Activated T-helper 17 cell treated with anti-CD3 and anti-CD28 coated beads, Interleukin-2, amount 50 U/mL, for 72 hours (primary cell): ENCODE data around the gene NFYB. TPM values are rescaled to one million over a fixed set of nuclear protein-coding genes. Genes with fewer than 3 reads are reported as not detected.
A peak's percentile ranks its signal among the peaks of the same experiment; 100 is the strongest.
"Not testable (repeated sequence)": the region's sequence is repeated elsewhere in the genome, so short reads cannot be mapped to it uniquely, and the experiment has no call there.

Source experiments
- ATAC-seq: fragments of 150-1000 bp; cut with Tn5 transposase; replicated peaks from 2 replicates; pipeline ENCODE4 v1.10.0; 2021; ENCODE audit warnings: mild to moderate bottlenecking, moderate library complexity
- H3K27ac Mint-ChIP-seq: one replicate; pipeline ENCODE4 v1.8.0; 2022; ENCODE audit warnings: mixed read lengths
- H3K27me3 Mint-ChIP-seq: one replicate; pipeline ENCODE4 v1.8.0; 2022; ENCODE audit warnings: mixed read lengths
- H3K36me3 Mint-ChIP-seq: one replicate; pipeline ENCODE4 v1.8.0; 2022; ENCODE audit warnings: low read depth, mild to moderate bottlenecking, mixed read lengths
- H3K4me1 Mint-ChIP-seq: one replicate; pipeline ENCODE4 v1.8.0; 2022; ENCODE audit warnings: mixed read lengths
- H3K4me3 Mint-ChIP-seq: one replicate; pipeline ENCODE4 v1.8.0; 2022; ENCODE audit warnings: mild to moderate bottlenecking, mixed read lengths
- H3K9me3 Mint-ChIP-seq: one replicate; pipeline ENCODE4 v1.8.0; 2022; ENCODE audit warnings: mixed read lengths
- total RNA-seq, 2 donors: library from RNA; stranded (reverse); gene quantifications; one replicate each; pipeline ENCODE4 v1.2.3, GENCODE V29; 2022

Gene NFYB
- 10 to 100 TPM in 1 of 2 donors, 1 to 10 TPM in 1; 8.9 to 15.1 TPM for total RNA-seq

DNA sequence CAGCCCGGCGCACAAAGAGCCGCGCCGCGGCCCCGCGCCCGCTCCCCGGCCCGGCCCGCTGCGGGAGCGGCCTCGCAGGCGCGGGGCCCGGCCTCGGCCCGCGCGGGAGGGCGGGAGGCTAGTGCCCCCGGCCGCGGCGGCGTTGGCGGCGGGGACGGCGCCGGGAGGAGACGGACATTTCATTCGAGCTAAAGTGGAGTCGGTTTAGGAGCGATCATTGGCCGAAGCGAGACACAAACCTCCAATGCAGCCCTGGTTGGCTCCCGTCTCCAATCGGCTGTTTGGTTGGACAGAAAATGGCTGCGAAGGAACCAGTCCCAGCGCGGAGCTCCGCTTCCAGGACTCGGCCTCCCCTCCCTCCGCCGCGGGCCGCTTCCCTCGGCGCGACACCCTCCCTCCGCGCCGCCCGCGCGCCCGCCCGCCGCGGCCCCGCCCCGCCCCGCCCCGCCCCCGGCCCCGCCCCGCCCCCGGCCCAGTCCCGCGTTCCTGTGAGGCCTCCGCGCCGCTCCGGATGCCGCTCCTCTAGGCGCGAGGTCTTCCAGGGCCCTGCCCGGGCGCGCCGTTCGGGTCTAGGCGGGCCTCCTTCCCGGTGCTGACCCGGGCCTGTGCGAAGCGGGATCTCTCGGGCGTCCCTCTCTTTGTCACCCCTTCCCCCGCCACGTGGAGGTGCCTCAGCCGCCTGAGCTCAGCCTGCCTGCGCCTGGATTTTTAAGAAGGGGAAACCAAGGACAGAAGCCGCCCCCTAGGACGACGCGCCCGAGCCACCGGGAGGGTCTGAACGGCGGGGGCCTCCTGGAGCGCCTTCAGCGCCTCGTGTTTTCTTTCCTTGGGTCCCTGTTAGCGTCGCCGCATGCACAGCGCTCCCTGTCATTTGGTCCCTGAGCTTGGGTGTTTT is at the start of gene NFYB:
NFYB (minus strand) TSS at position 309 of the 895 bp plus-strand sequence. CDS start 2,757 bp downstream, outside the sequence.
- no peaks in the 10 kb centered on the region for H3K9me3 Mint-ChIP-seq
- H3K4me3 Mint-ChIP-seq, result peak within 1 kb of the TSS; percentile 79
- peak; percentile 97 for ATAC-seq

GRCh38 chr12:104187446-104188155 is 49.6 kb upstream of the NFYB start:
- H3K27me3 Mint-ChIP-seq, result no peaks in the 10 kb centered on the region
- H3K4me1 Mint-ChIP-seq, result no peaks in the 10 kb centered on the region
- no peak overlapping the region for H3K4me3 Mint-ChIP-seq
- H3K27ac Mint-ChIP-seq, result no peak overlapping the region
- H3K36me3 Mint-ChIP-seq, result no peaks in the 10 kb centered on the region
- no peaks in the 10 kb centered on the region for H3K9me3 Mint-ChIP-seq
- no peak for ATAC-seq

More for the DNA sequence above, at the start of gene NFYB:
- Mint-ChIP-seq H3K4me1 (no peaks in the 10 kb centered on the region), H3K36me3 (no peaks in the 10 kb centered on the region), H3K27ac (peak within 1 kb of the TSS; percentile 65), H3K27me3 (peaks cover 4% of the 10 kb centered on the region)

- Mint-ChIP-seq H3K9me3 (no peaks in the 10 kb centered on the region), H3K4me3 (no peak overlapping the region), H3K27me3 (no peaks in the 10 kb centered on the region)
Measured at GRCh38 chr12:104183443-104183842, 45.4 kb upstream of the NFYB start.

GRCh38 chr12:104182621-104183378 is 44.8 kb upstream of the NFYB start:
- no peak for ATAC-seq
- Mint-ChIP-seq H3K36me3 (no peaks in the 10 kb centered on the region), H3K27me3 (no peaks in the 10 kb centered on the region), H3K4me3 (no peak overlapping the region), H3K27ac (no peak overlapping the region), H3K4me1 (peaks cover 3% of the 10 kb centered on the region), H3K9me3 (no peaks in the 10 kb centered on the region)

More at GRCh38 chr12:104183443-104183842, 45.4 kb upstream of the NFYB start:
- no peaks in the 10 kb centered on the region for H3K36me3 Mint-ChIP-seq
- H3K27ac Mint-ChIP-seq, result no peak overlapping the region
- ATAC-seq, result no peak
- H3K4me1 Mint-ChIP-seq, result no peaks in the 10 kb centered on the region

- H3K27me3 Mint-ChIP-seq, result no peaks in the 10 kb centered on the region
- H3K9me3 Mint-ChIP-seq, result no peaks in the 10 kb centered on the region
- no peak overlapping the region for H3K4me3 Mint-ChIP-seq
- H3K36me3 Mint-ChIP-seq, result no peaks in the 10 kb centered on the region
- peaks cover 6% of the 10 kb centered on the region for H3K4me1 Mint-ChIP-seq
- ATAC-seq, result no peak
- H3K27ac Mint-ChIP-seq, result no peak overlapping the region
Measured at GRCh38 chr12:104182144-104182543, 44.1 kb upstream of the NFYB start.

DNA sequence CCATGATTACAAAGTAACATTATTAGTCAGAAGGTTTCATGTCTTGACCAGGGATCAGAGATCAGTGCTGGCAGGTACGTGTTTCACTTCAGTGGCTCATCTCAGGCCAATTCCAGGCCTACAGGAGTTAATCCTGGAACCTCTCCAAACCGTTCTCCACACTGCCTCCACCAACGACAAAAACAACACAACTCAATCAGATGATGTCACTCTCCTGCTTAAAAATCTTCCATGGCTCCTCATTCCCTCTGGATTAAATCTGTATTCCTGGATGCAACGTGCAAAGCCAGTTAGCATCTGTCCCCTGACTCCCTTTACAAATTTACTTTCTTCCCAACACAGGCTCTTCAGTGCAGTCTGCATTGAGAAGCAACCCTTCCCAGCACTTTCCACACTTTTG is 43.3 kb upstream of the NFYB start:
- H3K4me3 Mint-ChIP-seq, result no peak overlapping the region
- no peaks in the 10 kb centered on the region for H3K36me3 Mint-ChIP-seq
- peaks cover 6% of the 10 kb centered on the region for H3K4me1 Mint-ChIP-seq
- no peak for ATAC-seq
- H3K9me3 Mint-ChIP-seq, result no peaks in the 10 kb centered on the region
- H3K27me3 Mint-ChIP-seq, result no peaks in the 10 kb centered on the region
- H3K27ac Mint-ChIP-seq, result no peak overlapping the region

- Mint-ChIP-seq H3K27me3 (no peaks in the 10 kb centered on the region), H3K9me3 (no peaks in the 10 kb centered on the region), H3K36me3 (no peaks in the 10 kb centered on the region), H3K4me3 (no peak overlapping the region), H3K27ac (no peak overlapping the region), H3K4me1 (peaks cover 6% of the 10 kb centered on the region)
- no peak for ATAC-seq
Measured at GRCh38 chr12:104180374-104180773, 42.4 kb upstream of the NFYB start.

GRCh38 chr12:104177663-104178501 is 39.9 kb upstream of the NFYB start:
- Mint-ChIP-seq H3K4me3 (no peak overlapping the region), H3K9me3 (no peaks in the 10 kb centered on the region), H3K27ac (peak overlapping the region; percentile 6), H3K27me3 (no peaks in the 10 kb centered on the region), H3K36me3 (no peaks in the 10 kb centered on the region), H3K4me1 (peaks cover 6% of the 10 kb centered on the region)
- ATAC-seq, result peak; percentile 80

- no peak for ATAC-seq
- Mint-ChIP-seq H3K9me3 (no peaks in the 10 kb centered on the region), H3K27ac (peak overlapping the region; percentile 6), H3K4me1 (peaks cover 6% of the 10 kb centered on the region), H3K36me3 (no peaks in the 10 kb centered on the region), H3K4me3 (no peak overlapping the region), H3K27me3 (no peaks in the 10 kb centered on the region)
Measured at GRCh38 chr12:104177336-104177662, 39.3 kb upstream of the NFYB start.

DNA sequence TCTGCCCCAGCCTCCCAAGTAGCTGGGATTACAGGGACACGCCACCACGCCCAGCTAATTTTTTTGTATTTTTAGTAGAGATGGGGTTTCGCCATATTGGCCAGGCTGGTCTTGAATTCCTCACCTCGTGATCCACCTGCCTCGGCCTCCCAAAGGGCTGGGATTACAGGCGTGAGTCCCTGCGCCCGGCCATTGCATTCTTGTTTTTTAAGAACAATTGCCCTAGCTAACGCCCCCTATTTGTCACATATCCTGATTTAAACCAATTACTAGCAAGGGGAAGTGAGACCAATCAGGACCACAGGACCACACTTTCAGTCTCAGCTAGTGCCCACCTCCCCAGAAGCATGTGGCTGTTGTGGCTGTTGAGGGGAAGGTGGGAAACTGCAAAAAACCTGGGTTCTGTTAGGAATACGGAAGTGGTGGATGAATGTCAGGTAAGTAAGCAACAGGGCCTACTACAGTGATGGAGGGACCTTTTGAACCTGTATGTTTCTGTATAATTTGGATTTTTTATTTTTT is 37.8 kb upstream of the NFYB start:
- no peaks in the 10 kb centered on the region for H3K36me3 Mint-ChIP-seq
- no peak overlapping the region for H3K27ac Mint-ChIP-seq
- no peaks in the 10 kb centered on the region for H3K27me3 Mint-ChIP-seq
- H3K4me3 Mint-ChIP-seq, result no peak overlapping the region
- ATAC-seq, result no peak
- H3K4me1 Mint-ChIP-seq, result peaks cover 6% of the 10 kb centered on the region
- H3K9me3 Mint-ChIP-seq, result no peaks in the 10 kb centered on the region

GRCh38 chr12:104173804-104174203 is 35.8 kb upstream of the NFYB start:
- H3K27me3 Mint-ChIP-seq, H3K9me3 Mint-ChIP-seq, ATAC-seq, H3K4me1 Mint-ChIP-seq, H3K27ac Mint-ChIP-seq, H3K4me3 Mint-ChIP-seq, H3K36me3 Mint-ChIP-seq: not testable (repeated sequence)

DNA sequence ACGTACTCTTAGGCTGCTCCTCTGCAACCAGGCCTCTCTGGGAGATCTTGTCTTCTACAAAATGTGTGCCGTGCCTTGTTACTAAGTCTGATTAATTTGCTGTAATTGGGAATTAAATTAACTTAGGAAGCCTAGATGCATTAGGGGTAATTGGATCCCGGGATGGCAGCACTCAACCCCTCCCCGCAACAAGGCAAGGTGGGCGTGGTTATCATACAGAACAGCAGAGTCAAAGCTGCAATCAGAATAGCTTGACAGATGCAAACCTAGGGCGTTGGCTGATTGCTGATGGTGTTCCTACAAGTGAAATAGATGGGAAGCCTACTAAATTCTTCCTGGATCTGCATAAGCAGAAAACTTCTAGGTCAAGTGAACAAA is 34.5 kb upstream of the NFYB start:
- no peaks in the 10 kb centered on the region for H3K36me3 Mint-ChIP-seq
- H3K9me3 Mint-ChIP-seq, result no peaks in the 10 kb centered on the region
- H3K27me3 Mint-ChIP-seq, result no peaks in the 10 kb centered on the region
- no peak overlapping the region for H3K27ac Mint-ChIP-seq
- peaks cover under 1% of the 10 kb centered on the region for H3K4me1 Mint-ChIP-seq
- H3K4me3 Mint-ChIP-seq, result no peak overlapping the region
- ATAC-seq, result no peak

DNA sequence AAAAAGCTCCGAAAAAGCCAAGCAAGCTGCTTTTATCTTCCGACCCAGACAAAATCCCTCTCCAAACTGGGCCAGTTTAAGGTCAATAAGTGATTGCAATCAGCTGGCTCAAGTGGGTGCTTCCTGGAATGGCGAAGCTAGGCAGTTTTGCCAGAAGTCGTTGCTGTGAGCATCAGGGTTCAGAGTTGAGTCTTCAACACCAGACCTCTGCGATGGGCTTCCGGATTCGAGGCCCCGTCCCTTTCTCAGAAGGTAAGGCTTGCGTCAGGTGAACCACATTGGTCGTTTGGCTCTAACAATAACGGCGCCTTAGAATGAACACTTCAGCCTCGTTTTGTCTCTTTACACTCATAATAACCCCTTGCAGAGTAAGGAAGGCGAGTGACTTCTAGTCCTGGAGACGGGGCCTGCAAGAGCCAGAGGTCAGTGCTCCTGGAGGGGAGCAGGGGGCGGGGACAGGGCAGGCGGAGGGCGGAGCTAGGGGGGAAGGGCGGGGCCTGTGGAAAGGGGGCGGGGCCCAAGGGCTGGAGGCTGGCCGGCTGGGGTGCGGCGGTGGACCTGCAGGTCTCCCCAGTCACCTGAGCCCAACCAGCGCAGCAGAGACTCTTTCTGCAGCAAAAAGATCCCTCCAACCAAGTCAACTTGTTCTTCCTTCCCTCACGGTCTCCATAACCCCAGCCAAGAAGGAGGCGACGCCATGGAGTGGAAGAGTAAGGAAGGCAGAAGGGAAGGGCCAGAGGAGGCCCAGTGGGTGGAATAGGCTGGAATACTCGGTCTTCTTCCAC is 34.0 kb upstream of the NFYB start:
- no peaks in the 10 kb centered on the region for H3K27me3 Mint-ChIP-seq
- H3K4me1 Mint-ChIP-seq, result no peaks in the 10 kb centered on the region
- no peak for ATAC-seq
- H3K9me3 Mint-ChIP-seq, result no peaks in the 10 kb centered on the region
- H3K4me3 Mint-ChIP-seq, result no peak overlapping the region
- H3K27ac Mint-ChIP-seq, result no peak overlapping the region
- no peaks in the 10 kb centered on the region for H3K36me3 Mint-ChIP-seq
